ENCODE data around the gene LCN2. TPM values are rescaled to one million over a fixed set of nuclear protein-coding genes. Genes with fewer than 3 reads are reported as not detected.

LCN2 gene
- total RNA-seq, 1 experiment from 2014 or later = 4,208 TPM

DNA sequence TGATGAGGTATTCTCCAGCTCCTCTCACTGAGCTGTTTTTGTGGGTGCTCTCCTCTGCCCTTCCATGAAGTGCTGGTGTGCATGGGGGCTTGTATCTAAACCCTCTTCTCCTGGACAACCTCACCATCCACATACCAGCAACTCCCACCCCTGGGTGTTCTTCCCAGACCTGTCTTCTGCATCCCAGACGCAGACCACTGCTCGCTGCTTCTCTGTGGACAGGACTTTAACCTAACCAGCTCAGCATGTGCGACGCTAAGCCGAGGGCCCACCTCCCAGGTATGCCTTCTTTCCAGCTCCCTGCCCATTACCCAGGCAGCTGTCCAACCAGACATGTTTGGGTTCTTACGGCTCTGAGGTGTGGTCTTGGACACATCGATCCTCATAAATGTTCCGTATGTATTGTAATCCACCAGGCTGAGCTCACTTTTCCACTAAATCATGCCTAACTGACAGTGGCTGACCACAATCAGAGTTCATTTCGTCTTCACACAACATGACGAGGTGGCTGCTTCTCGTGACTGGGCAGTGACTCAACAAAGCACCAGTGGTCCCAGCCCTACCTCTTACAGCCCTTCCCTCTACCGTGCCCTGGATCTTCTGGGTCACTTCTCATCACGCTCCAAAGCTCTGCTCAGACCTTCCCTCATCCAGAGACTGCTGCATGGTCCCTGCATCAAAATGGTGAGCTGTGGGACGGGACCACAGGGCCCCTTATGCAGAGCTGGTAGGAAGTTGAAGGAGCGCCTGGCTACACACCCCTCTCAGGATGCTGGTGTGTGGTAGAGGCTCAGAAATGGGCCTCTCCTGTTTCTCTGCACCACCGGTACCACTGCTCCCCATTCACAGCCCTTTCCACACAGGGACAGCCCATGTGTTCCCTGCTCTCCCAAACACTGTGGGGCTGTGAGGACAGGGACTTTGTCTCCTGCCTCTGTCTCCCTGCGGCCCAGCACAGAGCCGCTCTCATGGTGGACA is 12.1 kb upstream of the LCN2 start:
- H3K36me3 Mint-ChIP-seq (ENCODE audit: insufficient read depth, unreplicated experiment) = peaks cover 12% of the 10 kb centered on the region
- TSS peak; percentile 91 for BruUV-seq (replicated peaks)
- peak; percentile 57 for DNase-seq
- H3K27me3 Mint-ChIP-seq (ENCODE audit: unreplicated experiment) = no peaks in the 10 kb centered on the region
- intact Hi-C loops (cut with micrococcal nuclease; ENCODE audit: unreplicated experiment) = no loop called here
- peak overlapping the region; percentile 8 for H3K4me3 Mint-ChIP-seq (ENCODE audit: low read depth, unreplicated experiment)
- H3K27ac Mint-ChIP-seq (ENCODE audit: unreplicated experiment) = peak overlapping the region; percentile 85
- CTCF ChIA-PET = interaction anchor here (0.6 to 1.6 kb wide), 5 partner anchors 9 to 19 kb away, joined by 3 to 8 read pairs (median 3); partner anchors contain the start of gene LCN2
- H3K4me1 Mint-ChIP-seq (ENCODE audit: low read depth, unreplicated experiment) = peaks cover 34% of the 10 kb centered on the region
- H3K9me3 Mint-ChIP-seq (ENCODE audit: low read depth, unreplicated experiment) = peaks cover 10% of the 10 kb centered on the region
- TF ChIP-seq, protein P1, sequence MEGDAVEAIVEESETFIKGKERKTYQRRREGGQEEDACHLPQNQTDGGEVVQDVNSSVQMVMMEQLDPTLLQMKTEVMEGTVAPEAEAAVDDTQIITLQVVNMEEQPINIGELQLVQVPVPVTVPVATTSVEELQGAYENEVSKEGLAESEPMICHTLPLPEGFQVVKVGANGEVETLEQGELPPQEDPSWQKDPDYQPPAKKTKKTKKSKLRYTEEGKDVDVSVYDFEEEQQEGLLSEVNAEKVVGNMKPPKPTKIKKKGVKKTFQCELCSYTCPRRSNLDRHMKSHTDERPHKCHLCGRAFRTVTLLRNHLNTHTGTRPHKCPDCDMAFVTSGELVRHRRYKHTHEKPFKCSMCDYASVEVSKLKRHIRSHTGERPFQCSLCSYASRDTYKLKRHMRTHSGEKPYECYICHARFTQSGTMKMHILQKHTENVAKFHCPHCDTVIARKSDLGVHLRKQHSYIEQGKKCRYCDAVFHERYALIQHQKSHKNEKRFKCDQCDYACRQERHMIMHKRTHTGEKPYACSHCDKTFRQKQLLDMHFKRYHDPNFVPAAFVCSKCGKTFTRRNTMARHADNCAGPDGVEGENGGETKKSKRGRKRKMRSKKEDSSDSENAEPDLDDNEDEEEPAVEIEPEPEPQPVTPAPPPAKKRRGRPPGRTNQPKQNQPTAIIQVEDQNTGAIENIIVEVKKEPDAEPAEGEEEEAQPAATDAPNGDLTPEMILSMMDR (IDR thresholded peaks at IDR 0.05; ENCODE audit: unreplicated experiment) = no peak

- TF ChIP-seq, protein P1 (IDR thresholded peaks at IDR 0.05; ENCODE audit: unreplicated experiment) = no peak
- Mint-ChIP-seq H3K27ac (ENCODE audit: unreplicated experiment) (peak overlapping the region; percentile 85), H3K9me3 (ENCODE audit: low read depth, unreplicated experiment) (peaks cover 9% of the 10 kb centered on the region), H3K27me3 (ENCODE audit: unreplicated experiment) (no peaks in the 10 kb centered on the region), H3K4me1 (ENCODE audit: low read depth, unreplicated experiment) (peaks cover 39% of the 10 kb centered on the region), H3K4me3 (ENCODE audit: low read depth, unreplicated experiment) (no peak overlapping the region), H3K36me3 (ENCODE audit: insufficient read depth, unreplicated experiment) (peaks cover 12% of the 10 kb centered on the region)
- intact Hi-C loops (cut with micrococcal nuclease; ENCODE audit: unreplicated experiment) = no loop called here
- BruUV-seq (replicated peaks) = no TSS peak
- CTCF ChIA-PET = interaction anchor here (0.8 to 1.2 kb wide), 2 partner anchors 12 to 20 kb away, joined by 3 read pairs; no protein-coding TSS in a partner anchor
- no peak for DNase-seq
These were observed 11.3 kb upstream of the LCN2 start for GRCh38 chr9:128138001-128138400.

GRCh38 chr9:128139621-128140020 is 9.6 kb upstream of the LCN2 start:
- H3K27me3 Mint-ChIP-seq (ENCODE audit: unreplicated experiment) = no peaks in the 10 kb centered on the region
- peaks cover 49% of the 10 kb centered on the region for H3K4me1 Mint-ChIP-seq (ENCODE audit: low read depth, unreplicated experiment)
- no peak for DNase-seq
- H3K27ac Mint-ChIP-seq (ENCODE audit: unreplicated experiment) = no peak overlapping the region
- TF ChIP-seq, protein P1 (IDR thresholded peaks at IDR 0.05; ENCODE audit: unreplicated experiment) = no peak
- peaks cover 18% of the 10 kb centered on the region for H3K36me3 Mint-ChIP-seq (ENCODE audit: insufficient read depth, unreplicated experiment)
- H3K4me3 Mint-ChIP-seq (ENCODE audit: low read depth, unreplicated experiment) = no peak overlapping the region
- BruUV-seq (replicated peaks) = no TSS peak
- no peaks in the 10 kb centered on the region for H3K9me3 Mint-ChIP-seq (ENCODE audit: low read depth, unreplicated experiment)
- intact Hi-C loops (cut with micrococcal nuclease; ENCODE audit: unreplicated experiment) = no loop called here
- CTCF ChIA-PET = no interaction called here

DNA sequence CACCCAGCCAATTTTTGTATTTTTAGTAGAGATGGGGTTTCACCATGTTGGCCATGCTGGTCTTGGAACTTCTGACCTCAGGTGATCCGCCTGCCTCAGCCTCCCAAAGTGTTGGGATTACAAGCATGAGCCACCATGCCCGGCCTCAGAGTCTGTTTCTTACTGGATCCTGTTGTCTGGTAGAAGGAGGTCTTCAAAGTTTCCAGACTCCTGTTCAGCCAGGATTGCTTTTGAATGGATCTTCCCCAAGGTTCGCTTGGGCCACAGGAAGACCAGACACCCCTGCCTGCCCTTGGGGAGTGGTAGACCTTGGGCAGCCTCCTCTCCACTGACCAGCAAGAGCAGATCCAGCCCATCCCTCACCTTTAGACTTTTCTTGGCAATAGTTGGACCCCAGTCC is 7.6 kb upstream of the LCN2 start:
- BruUV-seq (replicated peaks) = no TSS peak
- Mint-ChIP-seq H3K9me3 (ENCODE audit: low read depth, unreplicated experiment) (no peaks in the 10 kb centered on the region), H3K4me3 (ENCODE audit: low read depth, unreplicated experiment) (no peak overlapping the region), H3K4me1 (ENCODE audit: low read depth, unreplicated experiment) (peaks cover 37% of the 10 kb centered on the region), H3K36me3 (ENCODE audit: insufficient read depth, unreplicated experiment) (peaks cover 29% of the 10 kb centered on the region), H3K27ac (ENCODE audit: unreplicated experiment) (peak overlapping the region; percentile 27), H3K27me3 (ENCODE audit: unreplicated experiment) (no peaks in the 10 kb centered on the region)
- TF ChIP-seq, protein P1 (IDR thresholded peaks at IDR 0.05; ENCODE audit: unreplicated experiment) = no peak
- intact Hi-C loops (cut with micrococcal nuclease; ENCODE audit: unreplicated experiment) = no loop called here
- CTCF ChIA-PET = no interaction called here
- DNase-seq = no peak

Measured in Calu3 (cell line).